ENCODE results near the gene COX19. TPM values are rescaled to one million over a fixed set of nuclear protein-coding genes. Genes with fewer than 3 reads are reported as not detected.

The COX19 gene
- polyA plus RNA-seq, 1 of the 3 experiments (the other 2 are of a cell fraction) = 7.6 TPM

GRCh38 chr7:951881-952547 lies 23.3 kb downstream of the COX19 start:
- H3K9ac ChIP-seq = no peak overlapping the region
- POLR2A ChIA-PET = no interaction called here
- no peak overlapping the region for H2AFZ ChIP-seq (ENCODE audit: low read depth)
- no peak for TF ChIP-seq ELF1 (IDR thresholded peaks at IDR 0.05)
- TF ChIP-seq PBX3 (IDR thresholded peaks at IDR 0.05) = no peak
- no peak for TF ChIP-seq JUND (IDR thresholded peaks at IDR 0.05)
- TF ChIP-seq MAX (IDR thresholded peaks at IDR 0.05; ENCODE audit: low read depth) = no peak
- TF ChIP-seq TEAD4 (IDR thresholded peaks at IDR 0.05; ENCODE audit: borderline replicate concordance, insufficient read depth) = no peak
- no peak for TF ChIP-seq SIN3A (IDR thresholded peaks at IDR 0.05; ENCODE audit: borderline replicate concordance, low read depth, low read length)
- no peaks in the 10 kb centered on the region for H3K9me2 ChIP-seq
- no peaks in the 10 kb centered on the region for H3K79me2 ChIP-seq (ENCODE audit: insufficient read depth)
- CTCF ChIA-PET = interaction anchor here (1.0 to 11.7 kb wide), 8 partner anchors 12 to 634 kb away, joined by 3 to 99 read pairs (median 4); no protein-coding TSS in a partner anchor
- no peak overlapping the region for H3K4me2 ChIP-seq
- peak; percentile 30 for DNase-seq
- H3K27ac ChIP-seq (ENCODE audit: low read depth in 2 of 2, low read length in 1 of 2) = no peak overlapping the region
- H3F3A ChIP-seq (replicated peaks; ENCODE audit: insufficient read depth) = no peaks in the 10 kb centered on the region
- 0 out of 2 replicates have a peak, but pooled peaks cover 7% of the 10 kb centered on the region for H4K20me1 ChIP-seq (ENCODE audit: insufficient read depth)
- 79% methylated on average over 18 of the region's 21 CpGs for WGBS (ENCODE audit: low lambda C conversion rate)
- no peak overlapping the region for H3K4me3 ChIP-seq (ENCODE audit: low read depth in 2 of 2, low read length in 1 of 2)
- no peaks in the 10 kb centered on the region for H3K36me3 ChIP-seq (replicated peaks in 1 of 2; ENCODE audit: control insufficient read depth in 1 of 2, insufficient read depth in 2 of 2, low read length in 1 of 2)
- H3K4me1 ChIP-seq (ENCODE audit: control insufficient read depth in 1 of 2, insufficient read depth in 2 of 2, low read depth in 1 of 2, low read length in 1 of 2) = peaks cover 0 to 4% of the 10 kb centered on the region in 2 experiments; a peak in 1 of 4 replicates
- peaks cover 11% of the 10 kb centered on the region; the same call in 1 of the 2 replicates for H3K27me3 ChIP-seq (ENCODE audit: insufficient read depth)
- H3K9me3 ChIP-seq = no peaks in the 10 kb centered on the region

GRCh38 chr7:949021-949934 lies 26.1 kb downstream of the COX19 start:
- H3K9me3 ChIP-seq = no peaks in the 10 kb centered on the region
- TF ChIP-seq CTCF (IDR thresholded peaks at IDR 0.05) (no peak), FOSL2 (IDR thresholded peaks at IDR 0.05; ENCODE audit: borderline replicate concordance, low read depth) (no peak), NFIC (IDR thresholded peaks at IDR 0.05; ENCODE audit: borderline replicate concordance) (no peak), USF1 (IDR thresholded peaks at IDR 0.05; ENCODE audit: borderline replicate concordance, low read depth) (no peak), YY1 (IDR thresholded peaks at IDR 0.05; ENCODE audit: low read depth) (no peak), MEF2A (IDR thresholded peaks at IDR 0.05; ENCODE audit: borderline replicate concordance, low read depth) (no peak), RCOR1 (IDR thresholded peaks at IDR 0.05; ENCODE audit: low read length) (no peak), EZH2phosphoT487 (IDR thresholded peaks at IDR 0.05; ENCODE audit: borderline replicate concordance, low read depth) (no peak), MAX (IDR thresholded peaks at IDR 0.05; ENCODE audit: low read depth) (no peak), GATA2 (CRISPR knock-in tag; IDR thresholded peaks at IDR 0.05) (no peak), TEAD4 (IDR thresholded peaks at IDR 0.05; ENCODE audit: borderline replicate concordance, insufficient read depth) (no peak), RXRA (IDR thresholded peaks at IDR 0.05; ENCODE audit: borderline replicate concordance, low read depth) (no peak), IRF3 (IDR thresholded peaks at IDR 0.05; ENCODE audit: low read depth, low read length) (no peak)
- H4K20me1 ChIP-seq (ENCODE audit: insufficient read depth) = 0 out of 2 replicates have a peak, but pooled peaks cover 7% of the 10 kb centered on the region
- H3F3A ChIP-seq (replicated peaks; ENCODE audit: insufficient read depth) = no peaks in the 10 kb centered on the region
- no peak overlapping the region for H2AFZ ChIP-seq (ENCODE audit: low read depth)
- no peaks in the 10 kb centered on the region for H3K9me2 ChIP-seq
- H3K79me2 ChIP-seq (ENCODE audit: insufficient read depth) = no peaks in the 10 kb centered on the region
- CTCF ChIA-PET = interaction anchor here (1.0 kb wide), 1 partner anchor 23 kb away, joined by 4 read pairs; no protein-coding TSS in a partner anchor
- H3K4me2 ChIP-seq = no peak overlapping the region
- H3K36me3 ChIP-seq (replicated peaks in 1 of 2; ENCODE audit: control insufficient read depth in 1 of 2, insufficient read depth in 2 of 2, low read length in 1 of 2) = no peaks in the 10 kb centered on the region
- DNase-seq = peak; percentile 29
- no peak overlapping the region for H3K27ac ChIP-seq (ENCODE audit: low read depth in 2 of 2, low read length in 1 of 2)
- H3K4me3 ChIP-seq (ENCODE audit: low read depth in 2 of 2, low read length in 1 of 2) = no peak overlapping the region
- H3K9ac ChIP-seq = no peak overlapping the region
- WGBS (ENCODE audit: low lambda C conversion rate) = 82% methylated on average over 23 of the region's 28 CpGs
- peaks cover 0 to 4% of the 10 kb centered on the region in 2 experiments; a peak in 1 of 4 replicates for H3K4me1 ChIP-seq (ENCODE audit: control insufficient read depth in 1 of 2, insufficient read depth in 2 of 2, low read depth in 1 of 2, low read length in 1 of 2)
- 0 out of 2 replicates have a peak, but pooled peaks cover 4% of the 10 kb centered on the region for H3K27me3 ChIP-seq (ENCODE audit: insufficient read depth)
- POLR2A ChIA-PET = no interaction called here
